NCI-H2227 treated with DMSO at 0.1 percent for 48 hours (cell line): Measurements from ENCODE around the gene SESN3.

Experiments
- DNase-seq: peaks from one replicate; lab custom pipeline; 2025; lab: John Stamatoyannopoulos, UW

SESN3 gene

GRCh38 chr11:95115597-95115996 lies 115.4 kb downstream of the SESN3 start:
- no peak for DNase-seq
